ENCODE results near the gene ACSS3.
"Not testable (repeated sequence)": the region's sequence is repeated elsewhere in the genome, so short reads cannot be mapped to it uniquely, and the experiment has no call there.

Gene ACSS3

GRCh38 chr12:81196595-81196994, 118.7 kb downstream of the ACSS3 start:
- H3K9me3 ChIP-seq (ENCODE audit: insufficient read depth, low read length) = no peaks in the 10 kb centered on the region
- no peak overlapping the region for H3K4me2 ChIP-seq (ENCODE audit: low read length)
- TF ChIP-seq EZH2phosphoT487 (IDR thresholded peaks at IDR 0.05; ENCODE audit: low read depth) = no peak
- TF ChIP-seq, protein P1, sequence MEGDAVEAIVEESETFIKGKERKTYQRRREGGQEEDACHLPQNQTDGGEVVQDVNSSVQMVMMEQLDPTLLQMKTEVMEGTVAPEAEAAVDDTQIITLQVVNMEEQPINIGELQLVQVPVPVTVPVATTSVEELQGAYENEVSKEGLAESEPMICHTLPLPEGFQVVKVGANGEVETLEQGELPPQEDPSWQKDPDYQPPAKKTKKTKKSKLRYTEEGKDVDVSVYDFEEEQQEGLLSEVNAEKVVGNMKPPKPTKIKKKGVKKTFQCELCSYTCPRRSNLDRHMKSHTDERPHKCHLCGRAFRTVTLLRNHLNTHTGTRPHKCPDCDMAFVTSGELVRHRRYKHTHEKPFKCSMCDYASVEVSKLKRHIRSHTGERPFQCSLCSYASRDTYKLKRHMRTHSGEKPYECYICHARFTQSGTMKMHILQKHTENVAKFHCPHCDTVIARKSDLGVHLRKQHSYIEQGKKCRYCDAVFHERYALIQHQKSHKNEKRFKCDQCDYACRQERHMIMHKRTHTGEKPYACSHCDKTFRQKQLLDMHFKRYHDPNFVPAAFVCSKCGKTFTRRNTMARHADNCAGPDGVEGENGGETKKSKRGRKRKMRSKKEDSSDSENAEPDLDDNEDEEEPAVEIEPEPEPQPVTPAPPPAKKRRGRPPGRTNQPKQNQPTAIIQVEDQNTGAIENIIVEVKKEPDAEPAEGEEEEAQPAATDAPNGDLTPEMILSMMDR (IDR thresholded peaks at IDR 0.05; ENCODE audit: low read depth, low read length) = no peak
- no peak overlapping the region for H3K4me3 ChIP-seq (ENCODE audit: low read length)
- H3K4me1 ChIP-seq (ENCODE audit: low read length) = peaks cover 9% of the 10 kb centered on the region
- no peaks in the 10 kb centered on the region for H3K27me3 ChIP-seq (ENCODE audit: low read depth, low read length)
- H3K79me2 ChIP-seq (ENCODE audit: low read length) = no peaks in the 10 kb centered on the region
- no peak overlapping the region for H2AFZ ChIP-seq (ENCODE audit: low read depth, low read length)
- H3K9ac ChIP-seq (ENCODE audit: low read length) = no peak overlapping the region
- no peak overlapping the region for H3K27ac ChIP-seq (ENCODE audit: low read length)
- H4K20me1 ChIP-seq (ENCODE audit: insufficient read depth, low read length) = no peaks in the 10 kb centered on the region
- no peaks in the 10 kb centered on the region for H3K36me3 ChIP-seq (replicated peaks; ENCODE audit: low read depth, low read length)

DNA sequence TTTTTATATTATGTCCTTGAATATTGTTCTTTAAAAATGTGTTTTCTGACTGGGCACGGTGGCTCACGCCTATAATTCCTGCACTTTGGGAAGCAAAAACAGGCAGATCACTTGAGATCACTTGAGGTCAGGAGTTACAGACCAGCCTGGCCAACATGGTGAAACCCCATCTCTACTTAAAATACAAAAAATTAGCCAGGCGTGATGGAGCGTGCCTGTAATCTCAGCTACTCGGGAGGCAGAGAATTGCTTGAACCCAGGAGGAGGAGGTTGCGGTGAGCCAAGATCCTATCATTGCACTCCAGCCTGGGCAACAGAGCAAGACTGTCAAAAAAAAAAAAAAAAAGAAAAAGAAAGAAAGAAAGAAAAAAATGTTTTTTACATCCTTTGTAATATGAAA, 122.7 kb downstream of the ACSS3 start:
- H3K4me3 ChIP-seq (ENCODE audit: low read length); H4K20me1 ChIP-seq (ENCODE audit: insufficient read depth, low read length); H3K36me3 ChIP-seq (replicated peaks; ENCODE audit: low read depth, low read length); H3K9ac ChIP-seq (ENCODE audit: low read length); H3K9me3 ChIP-seq (ENCODE audit: insufficient read depth, low read length); H3K27ac ChIP-seq (ENCODE audit: low read length); H3K79me2 ChIP-seq (ENCODE audit: low read length); H3K27me3 ChIP-seq (ENCODE audit: low read depth, low read length); H3K4me1 ChIP-seq (ENCODE audit: low read length); H2AFZ ChIP-seq (ENCODE audit: low read depth, low read length): not testable (repeated sequence)
- peak overlapping the region; percentile 45 for H3K4me2 ChIP-seq (ENCODE audit: low read length)

DNA sequence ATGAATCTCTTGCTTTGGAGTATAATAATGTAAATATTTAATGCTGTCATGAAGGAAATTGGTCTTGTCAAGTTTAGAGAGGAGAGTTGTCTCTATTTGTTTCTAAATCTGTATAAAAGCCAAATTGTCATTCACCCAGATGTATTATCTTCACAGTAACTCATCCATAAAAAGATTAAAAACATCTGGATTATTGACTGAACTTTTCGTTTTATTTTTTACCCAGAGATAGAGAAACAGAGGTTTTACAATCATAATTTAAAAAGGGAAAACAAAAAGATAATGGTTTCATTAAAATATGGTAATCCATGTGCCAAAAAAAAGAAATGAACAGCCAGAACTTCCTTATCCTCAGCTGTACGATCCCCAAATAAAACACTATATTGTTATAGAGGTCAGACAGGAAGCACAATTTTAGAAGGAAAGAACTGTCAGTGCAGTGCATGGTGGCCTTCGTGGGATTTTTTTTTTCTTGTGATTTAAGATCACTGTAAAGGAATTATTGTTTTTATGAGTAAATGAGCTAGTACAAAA, 125.9 kb downstream of the ACSS3 start:
- Histone ChIP-seq H3K4me2 (ENCODE audit: low read length) (no peak overlapping the region), H2AFZ (ENCODE audit: low read depth, low read length) (no peak overlapping the region), H4K20me1 (ENCODE audit: insufficient read depth, low read length) (no peaks in the 10 kb centered on the region), H3K4me1 (ENCODE audit: low read length) (peaks cover 9% of the 10 kb centered on the region), H3K27me3 (ENCODE audit: low read depth, low read length) (no peaks in the 10 kb centered on the region), H3K36me3 (replicated peaks; ENCODE audit: low read depth, low read length) (no peaks in the 10 kb centered on the region), H3K27ac (ENCODE audit: low read length) (no peak overlapping the region), H3K79me2 (ENCODE audit: low read length) (no peaks in the 10 kb centered on the region), H3K9me3 (ENCODE audit: insufficient read depth, low read length) (no peaks in the 10 kb centered on the region), H3K4me3 (ENCODE audit: low read length) (no peak overlapping the region), H3K9ac (ENCODE audit: low read length) (no peak overlapping the region)
- TF ChIP-seq, protein P1 (IDR thresholded peaks at IDR 0.05; ENCODE audit: low read depth, low read length) = no peak

GRCh38 chr12:81205416-81205815, 127.5 kb downstream of the ACSS3 start:
- Histone ChIP-seq H3K27me3 (ENCODE audit: low read depth, low read length) (no peaks in the 10 kb centered on the region), H3K36me3 (replicated peaks; ENCODE audit: low read depth, low read length) (no peaks in the 10 kb centered on the region), H3K4me3 (ENCODE audit: low read length) (no peak overlapping the region), H3K4me2 (ENCODE audit: low read length) (no peak overlapping the region), H3K4me1 (ENCODE audit: low read length) (peaks cover 2% of the 10 kb centered on the region), H2AFZ (ENCODE audit: low read depth, low read length) (no peak overlapping the region), H3K79me2 (ENCODE audit: low read length) (no peaks in the 10 kb centered on the region), H3K9ac (ENCODE audit: low read length) (no peak overlapping the region), H4K20me1 (ENCODE audit: insufficient read depth, low read length) (no peaks in the 10 kb centered on the region), H3K27ac (ENCODE audit: low read length) (no peak overlapping the region), H3K9me3 (ENCODE audit: insufficient read depth, low read length) (no peaks in the 10 kb centered on the region)
- TF ChIP-seq EZH2phosphoT487 (IDR thresholded peaks at IDR 0.05; ENCODE audit: low read depth) = no peak
- TF ChIP-seq, protein P1 (IDR thresholded peaks at IDR 0.05; ENCODE audit: low read depth, low read length) = no peak

- Histone ChIP-seq H3K9me3 (ENCODE audit: insufficient read depth, low read length) (no peaks in the 10 kb centered on the region), H3K9ac (ENCODE audit: low read length) (no peak overlapping the region), H3K36me3 (replicated peaks; ENCODE audit: low read depth, low read length) (no peaks in the 10 kb centered on the region), H4K20me1 (ENCODE audit: insufficient read depth, low read length) (no peaks in the 10 kb centered on the region), H3K4me3 (ENCODE audit: low read length) (no peak overlapping the region), H3K27ac (ENCODE audit: low read length) (no peak overlapping the region), H3K4me2 (ENCODE audit: low read length) (no peak overlapping the region), H3K4me1 (ENCODE audit: low read length) (no peaks in the 10 kb centered on the region), H3K79me2 (ENCODE audit: low read length) (no peaks in the 10 kb centered on the region), H3K27me3 (ENCODE audit: low read depth, low read length) (no peaks in the 10 kb centered on the region), H2AFZ (ENCODE audit: low read depth, low read length) (no peak overlapping the region)
- no peak for TF ChIP-seq EZH2phosphoT487 (IDR thresholded peaks at IDR 0.05; ENCODE audit: low read depth)
- TF ChIP-seq, protein P1 (IDR thresholded peaks at IDR 0.05; ENCODE audit: low read depth, low read length) = no peak
These were observed 128.6 kb downstream of the ACSS3 start for GRCh38 chr12:81206429-81206828.

All from OCI-LY3 (cell line).